Astrocyte of the cerebellum (primary cell): Measurements from ENCODE around the gene CDH12.

ENCODE experiments used
- DNase-seq: peaks from one replicate; pipeline ENCODE4 v3.0.0-alpha.2; 2011; ENCODE audit warnings: low read depth
- H3K4me3 ChIP-seq: 2 replicates; pipeline ENCODE4 v1.5.1; 2011; ENCODE audit warnings: mild to moderate bottlenecking, low read depth, low read length, moderate library complexity
- CTCF ChIP-seq: IDR thresholded peaks from 2 replicates; pipeline ENCODE4 v1.5.1; 2012; ENCODE audit warnings: low read length, low read depth, moderate library complexity, mild to moderate bottlenecking; ENCODE audit errors: missing control alignments
- in situ Hi-C: cut with HindIII; loops from 2 replicates; pipeline ENCODE4 v1.10.0; 2017; ENCODE audit warnings: low sequenced_read_pairs

CDH12 gene

GRCh38 chr5:21806271-21806670 lies 1046.9 kb downstream of the CDH12 start:
- H3K4me3 ChIP-seq = no peak overlapping the region
- no peak for DNase-seq
- in situ Hi-C loops = no loop called here
- no peak for TF ChIP-seq CTCF

GRCh38 chr5:21802869-21803490 lies 1050.2 kb downstream of the CDH12 start:
- TF ChIP-seq CTCF = peak; percentile 50
- H3K4me3 ChIP-seq = no peak overlapping the region
- DNase-seq = no peak
- in situ Hi-C loops = no loop called here

GRCh38 chr5:21802100-21802499 lies 1051.0 kb downstream of the CDH12 start:
- in situ Hi-C loops = no loop called here
- DNase-seq = no peak
- no peak for TF ChIP-seq CTCF
- no peak overlapping the region for H3K4me3 ChIP-seq

DNA sequence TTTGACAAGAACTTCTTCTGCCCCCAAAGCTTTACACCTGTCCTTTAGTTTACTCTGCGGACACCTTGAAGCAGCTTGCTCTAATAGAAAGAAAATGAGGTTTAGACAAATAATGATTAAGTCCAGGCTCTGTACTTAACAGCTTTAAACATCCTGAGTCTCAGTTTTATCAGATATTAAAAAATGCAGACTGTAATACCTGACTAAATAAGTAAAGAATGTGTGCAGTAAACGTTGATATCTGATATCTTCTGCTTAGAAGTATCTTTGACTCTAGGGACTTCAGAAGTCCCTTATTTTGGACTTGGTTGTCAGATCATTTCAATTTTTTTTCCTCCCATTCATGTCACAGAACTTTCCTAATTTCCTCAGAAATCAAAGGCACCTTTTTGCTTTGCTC lies 1060.4 kb downstream of the CDH12 start:
- no peak overlapping the region for H3K4me3 ChIP-seq
- no peak for DNase-seq
- no peak for TF ChIP-seq CTCF
- in situ Hi-C loops = no loop called here

DNA sequence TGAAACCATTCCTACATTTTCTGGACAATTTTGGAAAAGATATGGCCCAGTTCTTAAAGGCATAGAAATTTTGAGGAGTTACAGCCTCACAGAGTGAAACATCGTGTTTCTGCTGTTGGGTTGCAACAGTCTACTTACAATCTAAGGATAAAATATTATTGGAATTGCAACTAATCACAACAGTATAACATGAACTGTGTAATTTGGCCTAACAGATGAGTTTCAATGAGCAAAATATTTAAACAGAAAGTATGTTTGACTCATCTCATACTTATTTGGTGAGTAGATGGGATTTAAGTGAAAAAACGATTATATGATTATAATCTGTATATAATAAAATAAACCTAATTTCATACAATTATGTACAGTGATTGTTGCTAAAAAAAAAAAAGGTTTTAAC lies 1061.8 kb downstream of the CDH12 start:
- in situ Hi-C loops = no loop called here
- TF ChIP-seq CTCF = no peak
- no peak for DNase-seq
- no peak overlapping the region for H3K4me3 ChIP-seq

GRCh38 chr5:21784487-21784886 lies 1068.7 kb downstream of the CDH12 start:
- no peak overlapping the region for H3K4me3 ChIP-seq
- in situ Hi-C loops = no loop called here
- DNase-seq = no peak
- no peak for TF ChIP-seq CTCF

DNA sequence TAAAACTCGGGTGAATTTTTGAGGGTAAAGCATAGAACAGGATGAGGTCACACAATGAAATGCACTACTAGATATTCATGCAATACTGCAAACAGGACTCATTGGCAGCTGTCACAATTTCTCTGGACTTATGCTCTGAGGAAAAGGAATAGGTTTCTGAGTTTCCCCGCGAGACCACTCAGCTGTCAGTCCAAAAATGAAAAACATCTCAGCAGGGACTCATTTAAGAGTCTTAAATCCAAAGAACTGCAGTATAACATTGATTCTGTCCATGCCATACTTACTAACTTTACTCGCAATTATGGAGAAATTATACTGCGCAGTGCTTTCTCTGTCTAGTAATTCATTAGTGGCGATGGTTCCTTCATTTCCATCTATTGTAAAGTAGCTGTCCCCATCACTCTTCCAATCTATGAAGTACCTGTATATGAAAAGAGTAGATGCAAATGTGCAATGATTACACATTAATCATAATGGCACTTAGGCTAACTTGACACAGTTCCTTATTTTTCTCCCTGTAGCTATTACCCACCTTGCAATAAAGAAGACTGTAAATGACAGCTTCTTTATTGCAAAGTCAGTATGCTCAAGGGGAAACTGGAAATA lies 1070.0 kb downstream of the CDH12 start:
- no peak for TF ChIP-seq CTCF
- no peak for DNase-seq
- in situ Hi-C loops = no loop called here
- H3K4me3 ChIP-seq = no peak overlapping the region
